Measurements from ENCODE around the gene SASS6. TPM values are rescaled to one million over a fixed set of nuclear protein-coding genes. Genes with fewer than 3 reads are reported as not detected.

Gene SASS6
- total RNA-seq, 4 donors from 2014 or later, result 2.1 to 3.8 (median 2.4) TPM

DNA sequence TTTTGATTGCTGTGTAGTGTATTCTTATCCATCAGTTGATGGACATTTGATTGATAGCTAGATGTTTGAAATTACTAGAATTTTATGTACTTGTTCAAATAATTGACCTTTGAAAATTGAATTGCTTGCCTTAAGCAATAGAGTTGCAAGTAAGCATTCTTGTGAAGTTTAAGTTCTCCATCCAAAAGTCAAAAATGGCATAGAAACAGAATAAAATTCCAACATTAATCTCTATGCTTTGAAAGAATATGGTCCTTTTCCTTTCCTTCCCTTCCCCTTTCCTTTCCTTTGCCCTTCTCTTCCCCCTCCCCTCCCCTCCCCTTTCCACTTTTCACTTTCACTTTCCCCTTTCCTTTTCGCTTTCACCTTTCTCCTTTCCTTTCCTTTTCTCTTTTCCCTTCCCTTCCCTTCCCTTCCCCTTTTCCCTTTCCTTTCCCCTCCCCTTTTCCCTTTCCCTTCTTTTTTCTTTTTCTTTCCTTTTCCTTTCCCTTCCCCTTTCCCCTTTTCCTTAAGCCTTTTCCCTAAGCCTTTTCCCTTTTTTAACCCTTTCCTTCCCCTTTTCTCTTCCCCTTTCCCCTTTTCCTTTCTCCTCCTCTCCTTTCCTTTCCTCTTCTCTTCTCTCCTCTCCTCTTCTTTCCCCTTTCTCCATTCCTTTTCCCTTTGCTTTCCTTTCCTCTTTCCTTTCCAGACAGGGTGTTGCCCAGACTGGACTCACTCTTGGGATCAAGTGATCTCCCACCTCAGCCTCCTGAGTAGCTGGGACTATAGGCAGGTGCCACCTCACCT lies 67.4 kb downstream of the SASS6 start:
- Histone ChIP-seq H3K27me3 (no peaks in the 10 kb centered on the region), H3K4me3 (no peak overlapping the region), H3K4me1 (no peaks in the 10 kb centered on the region), H3K36me3 (peaks cover 59% of the 10 kb centered on the region), H3K9me3 (no peaks in the 10 kb centered on the region), H3K27ac (no peak overlapping the region)
- no peak for DNase-seq (ENCODE audit: low spot score in 2 of 2)
- 75% methylated on average over 1 of the region's 1 CpG for WGBS
- TF ChIP-seq EP300 (IDR thresholded peaks at IDR 0.05) (no peak), POLR2AphosphoS5 (IDR thresholded peaks at IDR 0.05) (no peak), POLR2A (IDR thresholded peaks at IDR 0.05) (no peak)
- TF ChIP-seq, protein P1, sequence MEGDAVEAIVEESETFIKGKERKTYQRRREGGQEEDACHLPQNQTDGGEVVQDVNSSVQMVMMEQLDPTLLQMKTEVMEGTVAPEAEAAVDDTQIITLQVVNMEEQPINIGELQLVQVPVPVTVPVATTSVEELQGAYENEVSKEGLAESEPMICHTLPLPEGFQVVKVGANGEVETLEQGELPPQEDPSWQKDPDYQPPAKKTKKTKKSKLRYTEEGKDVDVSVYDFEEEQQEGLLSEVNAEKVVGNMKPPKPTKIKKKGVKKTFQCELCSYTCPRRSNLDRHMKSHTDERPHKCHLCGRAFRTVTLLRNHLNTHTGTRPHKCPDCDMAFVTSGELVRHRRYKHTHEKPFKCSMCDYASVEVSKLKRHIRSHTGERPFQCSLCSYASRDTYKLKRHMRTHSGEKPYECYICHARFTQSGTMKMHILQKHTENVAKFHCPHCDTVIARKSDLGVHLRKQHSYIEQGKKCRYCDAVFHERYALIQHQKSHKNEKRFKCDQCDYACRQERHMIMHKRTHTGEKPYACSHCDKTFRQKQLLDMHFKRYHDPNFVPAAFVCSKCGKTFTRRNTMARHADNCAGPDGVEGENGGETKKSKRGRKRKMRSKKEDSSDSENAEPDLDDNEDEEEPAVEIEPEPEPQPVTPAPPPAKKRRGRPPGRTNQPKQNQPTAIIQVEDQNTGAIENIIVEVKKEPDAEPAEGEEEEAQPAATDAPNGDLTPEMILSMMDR (IDR thresholded peaks at IDR 0.05), result no peak

DNA sequence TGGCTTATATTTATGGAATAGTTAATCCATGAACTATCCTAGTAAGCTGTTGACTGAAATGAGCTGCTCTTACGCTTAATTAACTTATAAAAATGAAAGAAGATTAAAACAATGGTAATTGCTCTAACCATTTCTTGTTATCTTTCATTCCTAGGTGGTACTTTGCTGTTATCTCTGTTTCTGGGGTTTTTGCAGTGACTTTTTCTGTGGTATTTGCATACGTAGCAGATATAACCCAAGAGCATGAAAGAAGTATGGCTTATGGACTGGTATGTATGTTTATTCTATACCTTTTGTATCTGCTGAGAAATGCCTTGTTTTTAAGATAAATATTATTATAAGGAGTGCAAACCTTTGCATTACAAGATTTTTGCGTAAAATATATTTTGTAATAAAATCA lies 71.0 kb downstream of the SASS6 start:
- Histone ChIP-seq H3K36me3 (peaks cover 40% of the 10 kb centered on the region), H3K4me1 (no peaks in the 10 kb centered on the region), H3K27me3 (no peaks in the 10 kb centered on the region), H3K27ac (no peak overlapping the region), H3K9me3 (no peaks in the 10 kb centered on the region), H3K4me3 (no peak overlapping the region)
- WGBS, result 95% methylated on average over 3 of the region's 3 CpGs
- no peak for DNase-seq (ENCODE audit: low spot score in 2 of 2)
- TF ChIP-seq POLR2A (IDR thresholded peaks at IDR 0.05) (no peak), POLR2AphosphoS5 (IDR thresholded peaks at IDR 0.05) (no peak)
- TF ChIP-seq, protein P1 (IDR thresholded peaks at IDR 0.05), result no peak

DNA sequence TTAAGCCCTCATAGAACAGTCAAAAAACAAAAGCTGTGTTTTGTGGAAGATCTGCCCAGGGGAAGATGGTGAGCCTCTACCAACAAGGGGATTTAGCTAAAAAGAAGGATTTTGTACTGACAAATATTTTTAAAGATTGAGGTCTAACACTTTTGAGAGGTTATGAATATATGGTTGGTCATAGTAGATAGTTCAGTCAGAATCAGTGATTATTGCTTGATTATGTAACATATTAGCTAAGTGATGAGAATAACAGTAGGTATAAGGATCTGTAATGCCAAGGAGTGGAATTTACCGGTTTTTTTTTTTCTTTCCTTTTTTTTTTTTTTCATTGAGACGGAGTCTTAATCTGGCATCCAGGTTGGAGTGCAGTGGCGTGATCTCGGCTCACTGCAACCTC lies 79.0 kb downstream of the SASS6 start:
- no peak for DNase-seq (ENCODE audit: low spot score in 2 of 2)
- WGBS, result 90% methylated on average over 4 of the region's 4 CpGs
- no peak for TF ChIP-seq EP300 (IDR thresholded peaks at IDR 0.05)
- no peak for TF ChIP-seq POLR2AphosphoS5 (IDR thresholded peaks at IDR 0.05)
- TF ChIP-seq, protein P1 (IDR thresholded peaks at IDR 0.05), result no peak
- no peak for TF ChIP-seq POLR2A (IDR thresholded peaks at IDR 0.05)
- H3K9me3 ChIP-seq, result no peaks in the 10 kb centered on the region
- no peaks in the 10 kb centered on the region for H3K27me3 ChIP-seq
- H3K4me1 ChIP-seq, result peaks cover 8% of the 10 kb centered on the region
- H3K27ac ChIP-seq, result no peak overlapping the region
- H3K36me3 ChIP-seq, result peaks cover 14% of the 10 kb centered on the region
- no peak overlapping the region for H3K4me3 ChIP-seq

DNA sequence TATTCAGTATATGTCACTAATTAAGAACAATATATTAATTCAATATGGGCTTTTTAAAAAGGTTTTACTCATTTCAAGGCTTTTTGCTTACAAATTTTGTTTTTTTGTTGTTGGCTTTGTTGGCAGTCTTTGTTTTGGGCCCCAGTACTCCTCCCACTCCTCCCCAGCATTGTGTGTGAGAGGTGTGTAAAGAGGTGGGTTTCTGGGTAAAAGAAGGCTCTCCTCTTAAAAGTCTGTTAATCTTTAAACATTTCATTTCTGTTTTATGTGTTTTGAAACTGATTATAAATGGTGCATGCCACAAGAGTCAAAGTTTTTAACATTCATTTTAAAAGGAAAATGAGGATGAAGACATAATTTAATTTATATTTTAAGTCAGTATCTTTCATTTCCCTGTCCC lies 79.6 kb downstream of the SASS6 start:
- peaks cover 13% of the 10 kb centered on the region for H3K36me3 ChIP-seq
- H3K9me3 ChIP-seq, result no peaks in the 10 kb centered on the region
- DNase-seq (ENCODE audit: low spot score in 2 of 2), result no peak
- TF ChIP-seq POLR2A (IDR thresholded peaks at IDR 0.05) (no peak), POLR2AphosphoS5 (IDR thresholded peaks at IDR 0.05) (no peak), EP300 (IDR thresholded peaks at IDR 0.05) (no peak)
- TF ChIP-seq, protein P1 (IDR thresholded peaks at IDR 0.05), result no peak
- no peak overlapping the region for H3K27ac ChIP-seq
- H3K27me3 ChIP-seq, result no peaks in the 10 kb centered on the region
- H3K4me1 ChIP-seq, result peaks cover 8% of the 10 kb centered on the region
- H3K4me3 ChIP-seq, result no peak overlapping the region

DNA sequence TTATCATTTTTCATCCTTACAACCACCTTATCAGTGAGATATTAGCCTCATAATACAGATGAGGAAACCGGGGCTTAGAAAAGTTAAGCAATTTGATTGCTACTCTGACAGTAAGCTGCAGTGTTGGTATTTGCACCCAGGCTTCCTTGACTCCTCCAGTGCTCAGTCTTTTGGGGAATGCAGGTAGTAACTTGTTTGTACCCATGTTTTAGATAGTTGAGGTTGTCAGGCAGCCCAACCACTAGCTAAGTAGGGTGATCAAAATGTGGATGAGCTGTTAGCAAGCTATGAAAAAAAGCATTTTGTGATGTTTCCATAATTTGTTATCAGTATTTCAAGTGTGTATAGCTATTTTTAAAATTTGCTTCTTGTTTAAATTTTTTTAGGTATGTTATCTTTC lies 80.8 kb downstream of the SASS6 start:
- Histone ChIP-seq H3K4me1 (peaks cover 9% of the 10 kb centered on the region), H3K9me3 (no peaks in the 10 kb centered on the region), H3K27ac (no peak overlapping the region), H3K27me3 (no peaks in the 10 kb centered on the region), H3K4me3 (no peak overlapping the region), H3K36me3 (peaks cover 6% of the 10 kb centered on the region)
- no peak for TF ChIP-seq EP300 (IDR thresholded peaks at IDR 0.05)
- TF ChIP-seq POLR2AphosphoS5 (IDR thresholded peaks at IDR 0.05), result no peak
- no peak for TF ChIP-seq POLR2A (IDR thresholded peaks at IDR 0.05)
- TF ChIP-seq, protein P1 (IDR thresholded peaks at IDR 0.05), result no peak
- 76% methylated on average over 1 of the region's 1 CpG for WGBS
- DNase-seq (ENCODE audit: low spot score in 2 of 2), result no peak

Data from suprapubic skin (tissue), 4 donors.